SK-N-MC (cell line): ENCODE results near the gene SSR4.

Experiments used
- DNase-seq: peaks from one replicate; pipeline ENCODE4 v3.0.0-alpha.2; 2011; ENCODE audit warnings: low read depth, low spot score
- H3K27ac ChIP-seq: fragments of 200-600 bp; sonication (generic); 2 replicates; pipeline ENCODE4 v1.5.1; 2016; ENCODE audit warnings: mixed run types
- H3K36me3 ChIP-seq: fragments of 200-600 bp; sonication (generic); 2 replicates; pipeline ENCODE4 v1.6.1; 2017; ENCODE audit warnings: antibody characterized with exemption, low read length, mixed read lengths; ENCODE audit not compliant: insufficient read depth
- H3K4me3 ChIP-seq: fragments of 200-600 bp; sonication (generic); 2 replicates; pipeline ENCODE4 v1.5.1; 2016
- H3K9ac ChIP-seq: fragments of 200-600 bp; sonication (generic); 2 replicates; pipeline ENCODE4 v1.8.0; 2017; ENCODE audit warnings: mixed run types, mixed read lengths; ENCODE audit not compliant: insufficient read length
- H3K9me3 ChIP-seq: fragments of 200-600 bp; sonication (generic); 2 replicates; pipeline ENCODE4 v1.6.1; 2017; ENCODE audit warnings: low read depth, mild to moderate bottlenecking, antibody characterized with exemption, low read length, moderate library complexity, mixed read lengths
- EZH2 ChIP-seq: fragments of 200-600 bp; sonication (generic); IDR thresholded peaks from one replicate; pipeline ENCODE4 v1.6.1; 2017; ENCODE audit warnings: antibody characterized with exemption
- FOXP2 ChIP-seq: optimal IDR thresholded peaks from 2 replicates; pipeline ENCODE3; 2011; ENCODE audit warnings: mild to moderate bottlenecking, moderate library complexity; ENCODE audit not compliant: insufficient read depth; ENCODE audit errors: extremely low read length, control extremely low read depth
- POLR2AphosphoS5 ChIP-seq: IDR thresholded peaks from 2 replicates; pipeline ENCODE4 v1.6.1; 2012; ENCODE audit warnings: mild to moderate bottlenecking, low read depth, low read length, borderline replicate concordance

Gene SSR4

DNA sequence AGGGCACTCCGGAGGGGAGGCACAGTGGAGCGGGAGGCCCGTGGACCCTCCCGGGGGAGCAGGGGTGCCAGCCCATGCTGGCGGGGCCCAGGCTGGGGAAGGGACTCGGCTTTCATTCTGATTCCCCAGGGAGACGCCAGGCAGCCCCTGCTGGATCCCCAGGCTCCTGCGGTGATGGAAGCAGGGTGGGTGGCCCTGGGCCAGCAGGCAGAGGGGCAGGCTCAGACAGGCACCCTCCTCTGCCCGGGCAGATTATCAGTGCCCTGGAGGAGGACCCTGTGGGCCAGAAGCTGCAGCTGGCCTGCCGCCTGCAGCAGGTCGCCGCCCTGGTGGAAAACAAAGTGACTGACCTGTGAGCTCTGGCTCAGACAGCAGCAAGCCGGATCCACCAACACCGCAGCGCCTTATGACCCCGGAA lies 15.8 kb upstream of the SSR4 start:
- Histone ChIP-seq H3K36me3 (no peaks in the 10 kb centered on the region), H3K4me3 (no peak overlapping the region), H3K9me3 (no peaks in the 10 kb centered on the region), H3K9ac (no peak overlapping the region), H3K27ac (no peak overlapping the region)
- TF ChIP-seq EZH2 (no peak), FOXP2 (no peak), POLR2AphosphoS5 (no peak)
- DNase-seq = no peak

DNA sequence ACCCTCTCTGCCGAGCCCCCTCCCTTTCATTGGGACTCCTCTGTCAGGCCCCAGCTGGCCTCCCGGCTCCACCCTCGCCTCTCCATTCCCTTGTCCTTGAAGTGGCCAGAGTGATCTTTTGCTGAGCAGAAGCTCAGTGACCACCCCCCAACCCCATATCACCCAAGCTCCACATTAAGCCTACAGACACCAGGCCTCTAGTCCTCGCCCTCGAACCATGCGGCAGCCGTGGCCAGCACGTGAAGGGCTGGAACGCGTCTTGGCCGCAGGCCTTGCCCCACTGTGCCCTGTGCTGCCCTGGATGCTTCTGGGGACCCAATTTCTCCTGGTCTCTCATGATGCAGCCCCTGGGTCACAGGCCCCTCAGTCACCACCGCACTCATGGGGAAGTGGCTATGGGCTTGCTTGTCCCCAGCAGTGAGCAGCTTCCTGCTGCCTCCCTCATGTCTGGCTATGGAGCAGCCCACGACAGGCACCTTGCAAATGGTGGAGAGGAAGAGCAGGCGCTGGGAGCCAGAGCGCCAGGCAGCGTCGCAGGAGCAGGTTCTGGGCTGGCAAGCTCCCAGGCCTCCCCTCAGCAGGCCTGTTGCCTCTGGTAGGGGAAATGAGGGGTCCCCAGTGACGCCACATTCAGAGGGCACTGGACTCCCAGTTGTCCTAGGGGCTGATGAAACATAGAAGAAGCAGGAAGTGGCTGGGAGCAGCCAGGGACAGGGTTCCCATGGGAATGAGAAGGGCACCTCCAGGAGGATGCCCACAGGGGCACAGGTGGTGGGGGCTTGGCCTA lies 14.4 kb upstream of the SSR4 start:
- Histone ChIP-seq H3K4me3 (no peak overlapping the region), H3K27ac (no peak overlapping the region), H3K9ac (no peak overlapping the region), H3K36me3 (no peaks in the 10 kb centered on the region), H3K9me3 (no peaks in the 10 kb centered on the region)
- no peak for TF ChIP-seq EZH2
- no peak for TF ChIP-seq POLR2AphosphoS5
- no peak for TF ChIP-seq FOXP2
- DNase-seq = no peak

DNA sequence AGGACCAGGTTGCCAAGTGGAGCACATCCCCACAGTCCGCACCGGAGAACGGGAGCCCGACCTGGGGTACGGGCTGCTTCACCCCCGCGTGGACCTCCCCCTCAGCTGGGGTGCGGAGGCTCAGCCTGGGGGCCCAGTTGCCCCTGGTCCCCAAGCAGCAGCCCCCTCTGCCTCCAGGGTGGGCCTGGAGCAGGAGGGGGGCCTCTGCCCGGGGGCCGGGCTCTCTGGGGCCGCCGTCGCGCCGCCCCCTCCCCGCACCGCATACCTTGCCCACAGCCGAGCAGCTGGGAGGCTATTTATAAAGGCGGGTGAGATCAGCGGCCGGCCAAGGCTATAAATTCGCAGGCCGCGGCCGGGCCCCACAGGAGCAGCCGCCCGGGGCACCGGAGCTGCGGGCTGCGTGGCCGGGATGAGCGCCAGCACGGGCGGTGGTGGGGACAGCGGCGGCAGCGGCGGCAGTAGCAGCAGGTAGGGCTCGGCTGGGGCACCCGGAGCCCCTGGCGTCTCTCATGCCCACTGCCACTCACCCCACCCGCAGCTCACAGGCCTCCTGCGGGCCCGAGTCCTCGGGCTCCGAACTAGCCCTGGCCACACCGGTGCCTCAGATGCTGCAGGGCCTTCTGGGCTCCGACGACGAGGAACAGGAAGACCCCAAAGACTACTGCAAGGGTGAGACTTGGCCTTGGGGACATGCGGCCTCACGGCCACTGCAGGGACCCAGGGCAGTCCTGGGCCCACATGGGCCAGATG lies 13.6 kb upstream of the SSR4 start, which contains the start of gene SRPK3:
Gene SRPK3, plus strand, starts transcription at position 364 of the 750 bp plus-strand sequence. Its CDS starts 46 bp downstream, at position 410.
- TF ChIP-seq EZH2 (no peak), FOXP2 (no peak), POLR2AphosphoS5 (no peak)
- Histone ChIP-seq H3K4me3 (no peak within 1 kb of the TSS), H3K36me3 (no peaks in the 10 kb centered on the region), H3K27ac (no peak within 1 kb of the TSS; the same call in 1 of the 2 replicates), H3K9ac (no peak within 1 kb of the TSS), H3K9me3 (no peaks in the 10 kb centered on the region)
- DNase-seq = no peak

DNA sequence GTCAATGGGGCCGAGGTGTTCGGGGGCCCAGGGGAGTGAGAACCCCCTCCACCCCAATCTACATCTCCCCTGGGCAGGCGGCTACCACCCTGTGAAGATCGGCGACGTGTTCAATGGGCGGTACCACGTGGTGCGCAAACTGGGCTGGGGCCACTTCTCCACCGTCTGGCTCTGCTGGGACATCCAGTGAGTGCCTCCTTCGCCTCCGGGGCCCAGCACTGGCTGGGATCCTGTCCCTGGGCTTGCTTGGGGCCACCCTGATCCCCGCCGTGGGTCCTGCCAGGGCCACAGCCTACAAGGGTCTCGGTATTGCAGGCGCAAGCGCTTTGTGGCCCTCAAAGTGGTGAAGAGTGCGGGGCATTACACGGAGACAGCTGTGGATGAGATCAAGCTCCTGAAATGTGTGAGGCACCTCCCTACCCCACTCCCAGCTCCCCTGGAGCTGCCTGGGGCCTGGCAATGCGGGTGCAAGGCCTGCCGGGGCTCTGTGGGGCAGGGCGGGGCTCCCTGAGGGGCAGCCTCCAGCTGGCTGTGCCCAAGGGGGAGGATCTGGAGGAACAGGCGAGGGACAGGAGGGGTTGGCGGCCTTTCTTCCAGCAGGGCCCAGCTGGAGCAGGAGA lies 12.9 kb upstream of the SSR4 start:
- H3K27ac ChIP-seq = no peak overlapping the region; the same call in 1 of the 2 replicates
- no peaks in the 10 kb centered on the region for H3K36me3 ChIP-seq
- no peaks in the 10 kb centered on the region for H3K9me3 ChIP-seq
- H3K9ac ChIP-seq = no peak overlapping the region
- H3K4me3 ChIP-seq = no peak overlapping the region
- DNase-seq = no peak
- TF ChIP-seq FOXP2 (no peak), POLR2AphosphoS5 (no peak)

DNA sequence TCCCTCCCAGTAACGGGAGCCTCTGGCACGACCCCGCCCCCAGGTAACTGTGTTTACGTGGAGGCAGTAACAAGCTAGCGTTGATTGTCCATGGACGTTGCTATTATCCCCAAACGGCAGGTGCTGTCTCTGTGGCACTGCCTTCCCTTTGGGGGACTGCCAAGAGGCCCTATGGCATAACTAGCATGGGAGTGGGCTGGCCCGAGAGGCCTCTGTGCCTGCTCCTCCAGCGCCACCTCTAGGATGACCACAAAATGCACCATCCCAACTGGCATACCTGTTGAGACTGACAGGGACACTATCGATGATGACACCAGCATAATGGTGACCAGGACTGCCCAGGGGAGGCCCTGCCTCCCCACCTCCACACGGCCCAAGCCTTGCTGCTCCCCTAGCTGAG lies 12.2 kb upstream of the SSR4 start:
- no peak for TF ChIP-seq EZH2
- TF ChIP-seq FOXP2 = no peak
- TF ChIP-seq POLR2AphosphoS5 = no peak
- no peak for DNase-seq
- Histone ChIP-seq H3K9me3 (no peaks in the 10 kb centered on the region), H3K4me3 (no peak overlapping the region), H3K36me3 (no peaks in the 10 kb centered on the region), H3K27ac (no peak overlapping the region), H3K9ac (no peak overlapping the region)

DNA sequence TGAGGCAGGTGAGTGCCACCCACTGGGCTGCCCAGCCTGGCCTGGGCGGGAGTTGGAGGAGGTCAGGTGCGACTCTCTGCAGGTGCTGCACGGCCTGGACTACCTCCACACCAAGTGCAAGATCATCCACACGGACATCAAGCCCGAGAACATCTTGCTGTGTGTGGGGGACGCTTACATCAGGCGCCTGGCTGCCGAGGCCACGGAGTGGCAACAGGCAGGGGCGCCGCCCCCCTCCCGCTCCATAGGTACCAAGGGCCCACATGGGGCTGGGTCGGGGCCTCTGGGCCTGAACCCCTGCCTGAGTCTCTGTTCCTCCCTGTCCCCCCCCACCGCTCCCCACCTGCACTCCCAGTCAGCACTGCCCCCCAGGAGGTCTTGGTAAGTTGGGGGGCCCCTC lies 11.6 kb upstream of the SSR4 start:
- H3K9ac ChIP-seq = no peak overlapping the region
- H3K4me3 ChIP-seq = no peak overlapping the region
- no peaks in the 10 kb centered on the region for H3K36me3 ChIP-seq
- H3K9me3 ChIP-seq = no peaks in the 10 kb centered on the region
- no peak for DNase-seq
- no peak overlapping the region for H3K27ac ChIP-seq
- TF ChIP-seq FOXP2 (no peak), EZH2 (no peak), POLR2AphosphoS5 (no peak)

DNA sequence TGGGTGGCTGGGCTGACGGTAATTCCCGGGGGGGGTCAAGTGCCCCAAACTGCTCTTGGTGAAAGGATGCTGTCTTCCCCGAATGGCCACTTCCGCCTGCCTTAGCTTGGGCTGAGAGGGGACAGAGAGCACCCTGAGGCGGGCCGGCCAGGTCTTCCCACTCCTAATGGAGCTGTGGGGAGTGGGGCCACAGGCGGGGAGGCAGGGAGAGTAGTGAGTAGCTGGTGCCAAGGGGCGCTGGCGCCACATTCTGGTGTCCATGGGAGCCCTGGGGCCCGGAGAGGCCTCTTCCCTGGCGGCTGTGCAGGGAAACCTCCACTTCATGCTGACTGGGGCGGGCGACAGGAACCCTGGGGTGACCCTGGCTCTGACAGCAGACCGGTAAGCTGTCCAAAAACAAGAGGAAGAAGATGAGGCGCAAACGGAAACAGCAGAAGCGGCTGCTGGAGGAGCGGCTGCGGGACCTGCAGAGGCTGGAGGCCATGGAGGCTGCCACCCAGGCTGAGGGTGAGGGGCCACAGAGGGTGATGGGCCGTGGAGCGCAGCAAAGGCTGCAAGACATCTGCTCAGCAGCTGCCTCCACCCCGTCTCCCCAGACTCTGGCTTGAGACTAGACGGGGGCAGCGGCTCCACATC lies 11.0 kb upstream of the SSR4 start:
- TF ChIP-seq FOXP2 (no peak), EZH2 (no peak), POLR2AphosphoS5 (no peak)
- Histone ChIP-seq H3K36me3 (no peaks in the 10 kb centered on the region), H3K9ac (no peak overlapping the region), H3K4me3 (no peak overlapping the region), H3K9me3 (no peaks in the 10 kb centered on the region), H3K27ac (no peak overlapping the region)
- no peak for DNase-seq
